PFSK-1 (cell line): Measurements from ENCODE around the gene SDK1.

Experiments used
- POLR2AphosphoS5 ChIP-seq: IDR thresholded peaks from 2 replicates; pipeline ENCODE4 v1.6.1; 2012; ENCODE audit warnings: low read depth, mild to moderate bottlenecking, control low read depth, low read length, moderate library complexity
- REST ChIP-seq, 2 experiments: IDR thresholded peaks; 2 replicates each; pipeline versions ENCODE4 v1.6.1 to v1.8.0; 2011 to 2012; ENCODE audit warnings: low read depth in 2 of 2, low read length in 2 of 2, control low read depth in 1 of 2, inconsistent platforms in 1 of 2, mild to moderate bottlenecking in 1 of 2, moderate library complexity in 1 of 2; ENCODE audit not compliant: insufficient read depth in 1 of 2

GRCh38 chr7:4025694-4026615 lies 724.9 kb downstream of the SDK1 start:
- no peak for TF ChIP-seq POLR2AphosphoS5
- TF ChIP-seq REST (IDR thresholded peaks at IDR 0.05; ENCODE audit: insufficient read depth in 1 of 2, low read depth in 2 of 2, low read length in 2 of 2) = no peak
